GM12878 (cell line): ENCODE results near the gene TAAR9.

Experiments used
- CHD2 ChIP-seq: IDR thresholded peaks from 2 replicates; pipeline ENCODE4 v1.6.1; 2011; ENCODE audit warnings: low read depth, low read length, improper control_type of control experiment, borderline replicate concordance
- CREM ChIP-seq: IDR thresholded peaks from 2 replicates; pipeline ENCODE4 v1.6.1; 2014; ENCODE audit warnings: antibody characterized with exemption, low read depth
- CTCF ChIP-seq, 3 experiments: IDR thresholded peaks in 2 of 3; conservative IDR thresholded peaks in 1 of 3; 2 replicates each; pipeline ENCODE4 v1.5.1; 2011; ENCODE audit warnings: low read depth in 3 of 3, low read length in 3 of 3, mild to moderate bottlenecking in 3 of 3, control low read depth in 2 of 3, moderate library complexity in 2 of 3, inconsistent platforms in 1 of 3, mixed read lengths in 1 of 3; ENCODE audit not compliant: control insufficient read depth in 2 of 3, insufficient read depth in 1 of 3; ENCODE audit errors: extremely low read depth in 1 of 3
- EZH2 ChIP-seq: IDR thresholded peaks from 2 replicates; pipeline ENCODE4 v1.6.1; 2012; ENCODE audit warnings: low read depth, mild to moderate bottlenecking, control low read depth, inconsistent platforms, low read length, borderline replicate concordance; ENCODE audit not compliant: control insufficient read depth
- HCFC1 ChIP-seq: fragments of 150-350 bp; IDR thresholded peaks from 2 replicates; pipeline ENCODE4 v1.6.1; 2014; ENCODE audit warnings: low read length
- POLR2A ChIP-seq: IDR thresholded peaks from 2 replicates; pipeline ENCODE4 v1.6.1; 2011; ENCODE audit warnings: low read depth, mild to moderate bottlenecking, low read length
- REST ChIP-seq: IDR thresholded peaks from 2 replicates; pipeline ENCODE4 v1.6.1; 2012; ENCODE audit warnings: mild to moderate bottlenecking, low read depth, low read length
- SIN3A ChIP-seq: IDR thresholded peaks from 2 replicates; pipeline ENCODE4 v1.6.1; 2012; ENCODE audit warnings: low read depth, low read length, improper control_type of control experiment
- SP1 ChIP-seq: IDR thresholded peaks from one replicate; pipeline ENCODE4 v1.6.1; 2011; ENCODE audit warnings: low read depth, low read length

- TF ChIP-seq EZH2 (no peak), CREM (peak; percentile 59; the same call in 1 of the 2 replicates), POLR2A (no peak), HCFC1 (no peak), REST (no peak), CHD2 (no peak), CTCF (IDR thresholded peaks at IDR 0.05 in 2 of 3, conservative IDR thresholded peaks at IDR 0.05 in 1 of 3; ENCODE audit: control insufficient read depth in 2 of 3, extremely low read depth in 1 of 3, insufficient read depth in 1 of 3, low read depth in 3 of 3, low read length in 3 of 3) (no peak), SIN3A (no peak), SP1 (no peak)
Measured at GRCh38 chr6:132498638-132499037, 39.4 kb upstream of the TAAR9 start.
